Lower lobe of right lung (tissue), 2 donors: ENCODE data around the gene MMP20. TPM values are rescaled to one million over a fixed set of nuclear protein-coding genes. Genes with fewer than 3 reads are reported as not detected.

ENCODE experiments used
- ATAC-seq, 2 donors: fragments of 200-7000 bp; cut with Tn5 transposase; one replicate each; pipeline ENCODE4 v1.9.1; 2020 to 2022; ENCODE audit warnings: mild to moderate bottlenecking in 2 of 2, moderate library complexity in 2 of 2
- DNase-seq: peaks from one replicate; pipeline ENCODE4 v3.0.0-alpha.2; 2020
- H3K27ac ChIP-seq: fragments of 200-600 bp; one replicate; pipeline ENCODE4 v1.8.0; 2022
- H3K27me3 ChIP-seq: fragments of 200-600 bp; one replicate; pipeline ENCODE4 v1.8.0; 2022; ENCODE audit warnings: low read depth
- H3K36me3 ChIP-seq: fragments of 200-600 bp; one replicate; pipeline ENCODE4 v1.8.0; 2022; ENCODE audit warnings: mild to moderate bottlenecking
- H3K4me1 ChIP-seq: fragments of 200-600 bp; one replicate; pipeline ENCODE4 v1.8.0; 2022
- H3K4me3 ChIP-seq: fragments of 200-600 bp; one replicate; pipeline ENCODE4 v1.8.0; 2022; ENCODE audit warnings: mild to moderate bottlenecking
- H3K9me3 ChIP-seq: fragments of 200-600 bp; one replicate; pipeline ENCODE4 v1.8.0; 2022
- intact Hi-C: fragments of 100-400 bp; cut with DNase I; formaldehyde crosslinking; loops from one replicate; pipeline ENCODE4 v1.11.0; 2022
- total RNA-seq: library from RNA; stranded (reverse); fragmentation: NEBNext Ultra II Directional; extraction: Animal tissue kit (Norgen Biotek cat#: 25700); gene quantifications from one replicate; pipeline ENCODE4 v1.2.1, GENCODE V29; 2021
- TF ChIP-seq, protein P1 (sequence below): fragments of 200-600 bp; IDR thresholded peaks from one replicate; pipeline ENCODE4 v1.8.0; 2022; ENCODE audit warnings: antibody characterized with exemption, mild to moderate bottlenecking
- donor health status: DM: no; HTN: yes; CAD: no; lungs with severe emphysema.

Gene MMP20
- total RNA-seq, 1 donor from 2014 or later, result not detected

DNA sequence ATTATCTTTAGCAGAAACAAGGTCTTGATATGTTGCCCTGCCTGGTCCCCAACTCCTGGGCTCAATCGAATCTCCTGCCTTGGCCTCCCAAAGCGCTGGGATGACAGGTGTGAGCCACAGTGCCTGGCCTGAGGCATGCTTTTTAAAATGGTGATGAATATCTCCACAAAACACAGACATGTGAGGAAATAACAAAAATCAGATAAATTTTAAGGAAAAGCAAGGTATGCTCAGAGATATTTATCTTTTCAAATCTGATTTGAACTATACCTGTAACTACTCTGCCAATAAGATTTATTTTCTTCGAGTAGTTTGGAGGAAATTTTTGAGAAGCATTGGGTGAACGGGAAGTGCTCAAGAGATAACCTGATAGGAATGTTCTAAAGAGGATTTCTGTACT is 35.9 kb upstream of the MMP20 start:
- TF ChIP-seq, protein P1, sequence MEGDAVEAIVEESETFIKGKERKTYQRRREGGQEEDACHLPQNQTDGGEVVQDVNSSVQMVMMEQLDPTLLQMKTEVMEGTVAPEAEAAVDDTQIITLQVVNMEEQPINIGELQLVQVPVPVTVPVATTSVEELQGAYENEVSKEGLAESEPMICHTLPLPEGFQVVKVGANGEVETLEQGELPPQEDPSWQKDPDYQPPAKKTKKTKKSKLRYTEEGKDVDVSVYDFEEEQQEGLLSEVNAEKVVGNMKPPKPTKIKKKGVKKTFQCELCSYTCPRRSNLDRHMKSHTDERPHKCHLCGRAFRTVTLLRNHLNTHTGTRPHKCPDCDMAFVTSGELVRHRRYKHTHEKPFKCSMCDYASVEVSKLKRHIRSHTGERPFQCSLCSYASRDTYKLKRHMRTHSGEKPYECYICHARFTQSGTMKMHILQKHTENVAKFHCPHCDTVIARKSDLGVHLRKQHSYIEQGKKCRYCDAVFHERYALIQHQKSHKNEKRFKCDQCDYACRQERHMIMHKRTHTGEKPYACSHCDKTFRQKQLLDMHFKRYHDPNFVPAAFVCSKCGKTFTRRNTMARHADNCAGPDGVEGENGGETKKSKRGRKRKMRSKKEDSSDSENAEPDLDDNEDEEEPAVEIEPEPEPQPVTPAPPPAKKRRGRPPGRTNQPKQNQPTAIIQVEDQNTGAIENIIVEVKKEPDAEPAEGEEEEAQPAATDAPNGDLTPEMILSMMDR, result no peak
- Histone ChIP-seq H3K4me1 (no peaks in the 10 kb centered on the region), H3K27me3 (no peaks in the 10 kb centered on the region), H3K27ac (no peak overlapping the region), H3K36me3 (no peaks in the 10 kb centered on the region), H3K9me3 (no peaks in the 10 kb centered on the region), H3K4me3 (no peak overlapping the region)
- ATAC-seq (no peak), DNase-seq (no peak)
- intact Hi-C loops, result no loop called here

DNA sequence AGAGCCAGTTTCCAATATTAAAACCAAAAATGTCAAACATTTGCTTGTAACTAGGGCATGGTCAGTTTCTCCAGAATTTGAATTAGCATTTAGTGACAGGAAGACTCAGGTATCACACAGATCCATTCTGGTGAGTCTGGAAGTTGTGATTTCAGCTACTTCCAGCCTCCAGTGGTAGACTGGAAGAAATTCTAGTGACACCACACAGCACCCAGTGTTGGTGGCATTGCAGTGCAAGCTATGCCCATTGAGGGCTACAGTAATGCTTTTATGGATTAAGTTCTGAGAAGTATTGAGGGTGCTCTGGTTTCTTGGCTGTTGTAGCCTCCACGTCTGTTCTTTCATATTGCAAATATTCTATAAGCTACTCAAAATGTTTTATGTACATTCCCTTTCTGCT is 31.4 kb upstream of the MMP20 start:
- Histone ChIP-seq H3K36me3 (no peaks in the 10 kb centered on the region), H3K4me1 (no peaks in the 10 kb centered on the region), H3K27me3 (no peaks in the 10 kb centered on the region), H3K4me3 (no peak overlapping the region), H3K27ac (no peak overlapping the region), H3K9me3 (peaks cover 3% of the 10 kb centered on the region)
- no peak for ATAC-seq
- DNase-seq, result no peak
- TF ChIP-seq, protein P1, result no peak
- intact Hi-C loops, result no loop called here

DNA sequence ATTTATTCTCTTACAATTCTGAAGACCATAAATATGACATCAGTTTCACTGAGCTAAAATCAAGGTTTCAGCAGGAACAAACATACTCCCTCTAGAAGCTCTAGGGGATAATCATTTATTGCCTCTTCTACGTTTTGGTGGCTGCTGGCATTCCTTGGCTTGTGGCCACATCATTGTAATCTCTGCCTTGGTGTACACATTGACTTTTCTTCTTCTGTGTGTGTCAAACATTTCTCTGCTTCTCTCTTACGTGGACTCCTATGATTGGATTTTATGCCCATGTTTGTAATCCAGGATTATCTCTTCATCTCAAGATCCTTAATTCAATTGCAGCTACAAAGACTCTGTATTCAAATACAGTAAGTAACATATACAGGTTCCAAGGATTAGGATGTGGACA is 30.4 kb upstream of the MMP20 start:
- TF ChIP-seq, protein P1, result no peak
- Histone ChIP-seq H3K4me3 (no peak overlapping the region), H3K36me3 (no peaks in the 10 kb centered on the region), H3K27me3 (no peaks in the 10 kb centered on the region), H3K27ac (no peak overlapping the region), H3K4me1 (no peaks in the 10 kb centered on the region), H3K9me3 (peaks cover 3% of the 10 kb centered on the region)
- ATAC-seq (no peak), DNase-seq (no peak)
- intact Hi-C loops, result no loop called here

GRCh38 chr11:102654761-102655160 is 29.6 kb upstream of the MMP20 start:
- peaks cover 3% of the 10 kb centered on the region for H3K9me3 ChIP-seq
- no peak for DNase-seq
- no peaks in the 10 kb centered on the region for H3K36me3 ChIP-seq
- no peak overlapping the region for H3K4me3 ChIP-seq
- TF ChIP-seq, protein P1, result no peak
- H3K27me3 ChIP-seq, result no peaks in the 10 kb centered on the region
- intact Hi-C loops, result no loop called here
- ATAC-seq, result no peak
- H3K27ac ChIP-seq, result no peak overlapping the region
- no peaks in the 10 kb centered on the region for H3K4me1 ChIP-seq

DNA sequence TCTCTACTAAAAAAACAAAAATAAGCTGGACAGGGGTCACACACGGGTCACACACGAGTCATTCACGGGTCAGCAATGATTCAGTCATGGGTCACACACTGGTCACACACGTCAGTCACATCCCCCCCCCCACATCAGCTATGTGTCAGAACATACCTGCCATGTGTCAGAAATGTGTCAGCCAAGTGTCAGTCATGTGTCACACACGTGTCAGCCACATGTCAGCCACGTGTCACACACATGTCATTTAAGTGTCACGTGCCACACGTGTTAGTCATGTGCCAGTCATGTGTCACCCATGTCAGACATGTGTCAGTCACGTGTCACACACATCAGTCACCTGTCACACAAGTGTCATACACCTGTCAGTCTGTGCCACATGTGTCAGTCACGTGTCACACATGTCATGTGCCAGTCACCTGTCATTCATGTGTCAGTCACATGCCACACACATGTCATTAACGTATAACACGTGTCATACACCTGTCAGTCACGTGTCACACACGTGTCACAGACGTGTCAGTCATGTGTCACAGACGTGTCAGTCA is 28.7 kb upstream of the MMP20 start:
- no peak overlapping the region for H3K4me3 ChIP-seq
- no peaks in the 10 kb centered on the region for H3K36me3 ChIP-seq
- no peaks in the 10 kb centered on the region for H3K27me3 ChIP-seq
- H3K4me1 ChIP-seq, result no peaks in the 10 kb centered on the region
- ATAC-seq, result no peak
- DNase-seq, result no peak
- no peak overlapping the region for H3K27ac ChIP-seq
- intact Hi-C loops, result no loop called here
- TF ChIP-seq, protein P1, result no peak
- H3K9me3 ChIP-seq, result peaks cover 3% of the 10 kb centered on the region

- Histone ChIP-seq H3K9me3 (no peaks in the 10 kb centered on the region), H3K4me1 (no peaks in the 10 kb centered on the region), H3K4me3 (no peak overlapping the region), H3K27ac (no peak overlapping the region), H3K27me3 (no peaks in the 10 kb centered on the region), H3K36me3 (no peaks in the 10 kb centered on the region)
- TF ChIP-seq, protein P1, result no peak
- DNase-seq (no peak), ATAC-seq (no peak)
- intact Hi-C loops, result no loop called here
These were observed 22.3 kb upstream of the MMP20 start for GRCh38 chr11:102647430-102647829.
